ENCODE measurements around the gene ZNF558. TPM values are rescaled to one million over a fixed set of nuclear protein-coding genes. Genes with fewer than 3 reads are reported as not detected.

Gene ZNF558
- total and polyA plus RNA-seq, 2 donors (not counting 3 experiments of a cell fraction or from before 2014, with no cell fraction given) = 0.35 to 4.2 TPM

GRCh38 chr19:8866344-8866743 is 34.2 kb upstream of the ZNF558 start:
- intact Hi-C loops (cut with micrococcal nuclease) = no loop called here
- H4K20me1 ChIP-seq (replicated peaks; ENCODE audit: control insufficient read depth, extremely low read depth, insufficient read depth, low read length) = no peaks in the 10 kb centered on the region
- H3K4me3 ChIP-seq (replicated peaks in 1 of 3; ENCODE audit: insufficient read depth in 1 of 3, low read depth in 1 of 3, low read length in 3 of 3) = no peak overlapping the region
- no peaks in the 10 kb centered on the region for H3K36me3 ChIP-seq (ENCODE audit: control insufficient read depth in 2 of 2, extremely low read depth in 1 of 2, insufficient read depth in 2 of 2, low read length in 2 of 2)
- H3K4me1 ChIP-seq (ENCODE audit: control insufficient read depth, extremely low read depth, insufficient read depth, low read length) = no peaks in the 10 kb centered on the region
- dilution Hi-C loops (cut with MboI; ENCODE audit: extremely low pct_ligation_motif_present, low sequenced_read_pairs) = no loop called here
- DNase-seq (ENCODE audit: low read depth, low spot score) = no peak
- peaks cover 10% of the 10 kb centered on the region for H3K9me3 ChIP-seq (replicated peaks; ENCODE audit: control insufficient read depth, insufficient read depth, low read length)
- no peak overlapping the region for H3K27ac ChIP-seq (ENCODE audit: insufficient read depth, low read depth, low read length)
- no TSS peak for BruUV-seq (replicated peaks)
- no peaks in the 10 kb centered on the region for H3K9me1 ChIP-seq (replicated peaks; ENCODE audit: control insufficient read depth, extremely low read depth, insufficient read depth, low read length)
- ChIA-PET CTCF (no interaction called here), POLR2A (no interaction called here)
- H3K79me2 ChIP-seq (ENCODE audit: control insufficient read depth, insufficient read depth, low read length) = no peaks in the 10 kb centered on the region
- no peak for FAIRE-seq
- H2AFZ ChIP-seq (ENCODE audit: low read depth, low read length) = no peak overlapping the region
- no peak overlapping the region for H3K9ac ChIP-seq (replicated peaks; ENCODE audit: extremely low read depth, insufficient read depth, low read length)
- TF ChIP-seq JUN (IDR thresholded peaks at IDR 0.05; ENCODE audit: borderline replicate concordance, insufficient read depth, insufficient read length, low read depth) (no peak), CTCF (IDR thresholded peaks at IDR 0.05; ENCODE audit: extremely low read depth in 1 of 2, insufficient read depth in 1 of 2, low read depth in 1 of 2, low read length in 2 of 2) (no peak), POLR2AphosphoS5 (IDR thresholded peaks at IDR 0.05; ENCODE audit: insufficient read depth, low read depth, low read length) (no peak), EZH2 (IDR thresholded peaks at IDR 0.05; ENCODE audit: borderline replicate concordance, low read depth, low read length, severe bottlenecking) (no peak), POLR2A (IDR thresholded peaks at IDR 0.05; ENCODE audit: low read depth, low read length) (no peak), GATA2 (IDR thresholded peaks at IDR 0.05; ENCODE audit: insufficient read depth, insufficient read length, low read depth, low read length) (no peak), FOS (IDR thresholded peaks at IDR 0.05; ENCODE audit: borderline replicate concordance, insufficient read depth, low read length) (no peak), MAX (IDR thresholded peaks at IDR 0.05; ENCODE audit: insufficient read depth, insufficient read length) (no peak), MYC (IDR thresholded peaks at IDR 0.05; ENCODE audit: low read depth, low read length) (no peak)
- no peaks in the 10 kb centered on the region for H3K27me3 ChIP-seq (ENCODE audit: control insufficient read depth in 2 of 2, insufficient read depth in 2 of 2, low read length in 2 of 2)
- no peak overlapping the region for H3K4me2 ChIP-seq (ENCODE audit: insufficient read depth, low read length)
